HepG2 (cell line): ENCODE measurements around the gene TMEM127.

Experiments used
- CBX2 ChIP-seq, 2 experiments: fragments of 200-600 bp in 1 of 2; sonication (generic); formaldehyde crosslinking in 1 of 2; IDR thresholded peaks; 2 replicates each; pipeline versions ENCODE4 v1.7.0 to v1.8.1; 2018 to 2022; ENCODE audit warnings: low read depth in 2 of 2, low read length in 1 of 2, mild to moderate bottlenecking in 1 of 2, missing genetic modification reagents in 1 of 2
- GPN1 ChIP-seq: sonication (generic); formaldehyde crosslinking; IDR thresholded peaks from 2 replicates; pipeline ENCODE4 v1.5.1; 2020; ENCODE audit warnings: missing genetic modification reagents, borderline replicate concordance
- MAX ChIP-seq: IDR thresholded peaks from 2 replicates; pipeline ENCODE4 v1.6.1; 2012; ENCODE audit warnings: inconsistent platforms
- MLX ChIP-seq: IDR thresholded peaks from 2 replicates; pipeline ENCODE4 v1.6.1; 2016
- MTA3 ChIP-seq: sonication (generic); formaldehyde crosslinking; IDR thresholded peaks from 2 replicates; pipeline ENCODE4 v1.4.0; 2020; ENCODE audit warnings: missing genetic modification reagents
- ZNF256 ChIP-seq: sonication (generic); formaldehyde crosslinking; conservative IDR thresholded peaks from 2 replicates; pipeline ENCODE4 v1.4.0; 2020; ENCODE audit warnings: missing genetic modification reagents

GRCh38 chr2:96214554-96214953, 51.2 kb downstream of the TMEM127 start:
- TF ChIP-seq ZNF256 (CRISPR knock-in tag), result no peak
- TF ChIP-seq MTA3, result no peak
- TF ChIP-seq GPN1, result no peak
- no peak for TF ChIP-seq CBX2 (IDR thresholded peaks at IDR 0.05; ENCODE audit: low read depth, low read length)
- TF ChIP-seq CBX2 (CRISPR knock-in tag; IDR thresholded peaks at IDR 0.05; ENCODE audit: low read depth), result no peak
- no peak for TF ChIP-seq MLX (CRISPR knock-in tag)
- TF ChIP-seq MAX, result no peak
